Measurements from ENCODE around the gene SERPINB3.
"Not testable (repeated sequence)": the region's sequence is repeated elsewhere in the genome, so short reads cannot be mapped to it uniquely, and the experiment has no call there.

DNA sequence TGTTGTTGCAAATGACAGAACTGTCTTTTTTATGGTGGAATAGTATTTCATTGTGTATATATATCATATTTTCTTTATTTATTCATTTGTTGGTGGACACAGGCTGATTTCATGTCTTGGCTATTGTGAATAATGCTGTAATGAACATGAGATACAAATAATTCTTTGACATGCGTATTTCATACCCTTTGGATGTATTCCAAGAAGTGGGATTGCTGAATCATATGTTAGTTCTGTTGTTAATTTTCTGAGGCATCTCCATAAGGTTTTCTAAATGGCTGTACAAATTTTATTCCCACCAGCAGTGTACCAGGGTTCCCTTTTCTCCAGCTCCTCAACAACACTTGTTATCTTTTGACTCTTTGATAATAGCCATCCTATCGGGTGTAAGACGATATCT lies 11.4 kb downstream of the SERPINB3 start:
- TF ChIP-seq, protein P1, sequence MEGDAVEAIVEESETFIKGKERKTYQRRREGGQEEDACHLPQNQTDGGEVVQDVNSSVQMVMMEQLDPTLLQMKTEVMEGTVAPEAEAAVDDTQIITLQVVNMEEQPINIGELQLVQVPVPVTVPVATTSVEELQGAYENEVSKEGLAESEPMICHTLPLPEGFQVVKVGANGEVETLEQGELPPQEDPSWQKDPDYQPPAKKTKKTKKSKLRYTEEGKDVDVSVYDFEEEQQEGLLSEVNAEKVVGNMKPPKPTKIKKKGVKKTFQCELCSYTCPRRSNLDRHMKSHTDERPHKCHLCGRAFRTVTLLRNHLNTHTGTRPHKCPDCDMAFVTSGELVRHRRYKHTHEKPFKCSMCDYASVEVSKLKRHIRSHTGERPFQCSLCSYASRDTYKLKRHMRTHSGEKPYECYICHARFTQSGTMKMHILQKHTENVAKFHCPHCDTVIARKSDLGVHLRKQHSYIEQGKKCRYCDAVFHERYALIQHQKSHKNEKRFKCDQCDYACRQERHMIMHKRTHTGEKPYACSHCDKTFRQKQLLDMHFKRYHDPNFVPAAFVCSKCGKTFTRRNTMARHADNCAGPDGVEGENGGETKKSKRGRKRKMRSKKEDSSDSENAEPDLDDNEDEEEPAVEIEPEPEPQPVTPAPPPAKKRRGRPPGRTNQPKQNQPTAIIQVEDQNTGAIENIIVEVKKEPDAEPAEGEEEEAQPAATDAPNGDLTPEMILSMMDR (IDR thresholded peaks at IDR 0.05; ENCODE audit: low read depth, low read length): not testable (repeated sequence)
- TF ChIP-seq POLR2A (IDR thresholded peaks at IDR 0.05; ENCODE audit: extremely low read depth, insufficient read length); MYC (IDR thresholded peaks at IDR 0.05; ENCODE audit: low read depth, low read length): not testable (repeated sequence)
